AML-193 (cell line): ENCODE results near the gene PIK3CD.
"Not testable (repeated sequence)": the region's sequence is repeated elsewhere in the genome, so short reads cannot be mapped to it uniquely, and the experiment has no call there.

Source experiments
- DNase-seq, 2 experiments: peaks; one replicate each; lab custom pipeline; 2025; lab: John Stamatoyannopoulos, UW

PIK3CD gene

GRCh38 chr1:9654834-9655723 lies 3.5 kb downstream of the PIK3CD start:
- no peak for DNase-seq

GRCh38 chr1:9655836-9656235 lies 4.3 kb downstream of the PIK3CD start:
- DNase-seq: no peak

DNA sequence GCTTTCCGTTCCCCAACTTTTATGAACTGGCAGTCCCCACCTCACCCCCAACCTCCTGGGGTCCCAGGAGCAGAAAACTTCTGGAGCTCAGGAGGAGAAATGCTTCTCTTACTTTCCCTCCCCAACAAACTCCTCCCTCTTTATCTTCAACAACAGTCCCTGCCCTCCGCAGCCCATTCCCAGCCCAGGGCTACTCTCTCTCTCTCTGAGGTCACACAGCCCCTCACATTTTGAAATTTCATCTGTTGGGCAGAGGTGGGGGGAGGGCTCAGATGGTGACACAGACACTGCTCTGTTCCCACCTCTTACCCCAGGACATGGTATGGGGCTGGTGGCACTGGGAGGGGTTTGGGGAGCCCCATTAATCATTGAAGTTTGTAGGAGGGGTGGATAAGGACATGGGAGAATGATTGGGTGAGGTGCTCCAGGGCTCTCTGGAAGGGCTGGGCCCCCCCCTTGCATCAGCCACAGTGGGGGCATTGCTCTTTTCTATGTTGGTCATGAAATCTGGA lies 6.0 kb downstream of the PIK3CD start:
- no peak for DNase-seq

- DNase-seq: no peak
These were observed 6.7 kb downstream of the PIK3CD start for GRCh38 chr1:9658199-9658598.

DNA sequence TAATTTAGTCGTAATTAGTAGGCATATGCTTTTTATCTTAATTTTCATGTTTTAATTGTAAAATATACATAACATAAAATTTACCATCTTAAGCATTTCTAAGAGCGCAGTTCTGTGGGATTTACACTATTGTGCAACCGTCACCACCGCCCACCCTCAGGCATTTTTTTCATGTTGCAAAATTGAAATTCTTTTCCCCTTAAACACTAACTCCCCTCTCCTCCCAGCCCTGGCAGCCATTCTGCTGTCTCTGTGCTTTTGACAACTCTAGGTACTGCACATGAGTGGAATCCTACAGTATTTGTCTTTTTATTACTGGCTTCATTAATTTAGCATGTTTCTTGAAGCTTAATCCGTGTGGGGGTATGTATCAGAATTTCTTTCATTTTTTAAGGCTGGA lies 7.8 kb downstream of the PIK3CD start:
- DNase-seq: no peak

GRCh38 chr1:9663257-9663656 lies 11.7 kb downstream of the PIK3CD start:
- DNase-seq: no peak

DNA sequence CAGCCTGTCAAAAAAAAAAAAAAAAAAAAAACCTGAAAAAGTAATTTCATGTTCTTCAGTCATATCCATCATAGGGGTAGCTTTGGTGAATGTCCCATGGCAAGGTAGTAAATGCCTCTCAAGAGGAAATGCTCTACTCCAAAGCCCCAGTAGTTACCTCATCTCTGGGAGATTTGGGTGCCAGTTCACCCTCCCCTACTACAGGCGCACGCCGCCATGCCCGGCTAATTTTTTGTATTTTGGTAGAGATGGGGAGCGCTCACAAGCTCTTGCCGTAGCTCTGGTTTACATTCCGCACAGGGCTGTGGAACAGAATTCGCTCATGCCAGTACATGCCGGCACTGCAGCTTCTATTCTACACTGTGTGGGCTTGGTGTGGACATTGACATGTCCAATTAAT lies 13.7 kb downstream of the PIK3CD start:
- no peak for DNase-seq

GRCh38 chr1:9668080-9668479 lies 16.5 kb downstream of the PIK3CD start:
- DNase-seq: no peak

DNA sequence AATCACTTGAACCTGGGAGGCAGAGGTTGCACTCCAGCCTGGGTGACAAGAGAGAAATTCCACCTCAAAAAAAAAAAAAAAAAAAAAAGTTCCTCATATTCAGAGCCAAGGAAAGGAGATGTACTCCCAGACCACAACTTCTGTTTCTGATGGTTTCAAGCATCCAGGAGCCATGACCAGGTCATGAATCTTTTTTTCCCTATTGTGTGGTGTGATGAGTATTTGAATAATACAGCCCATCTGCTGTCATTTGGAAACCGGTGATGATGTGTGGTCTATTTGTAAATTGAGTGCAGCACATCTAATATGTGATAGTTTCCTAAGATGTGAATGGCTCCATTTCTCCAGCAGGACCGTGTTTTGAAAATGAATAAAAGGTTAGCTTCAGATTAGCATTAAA lies 18.6 kb downstream of the PIK3CD start:
- no peak for DNase-seq

DNA sequence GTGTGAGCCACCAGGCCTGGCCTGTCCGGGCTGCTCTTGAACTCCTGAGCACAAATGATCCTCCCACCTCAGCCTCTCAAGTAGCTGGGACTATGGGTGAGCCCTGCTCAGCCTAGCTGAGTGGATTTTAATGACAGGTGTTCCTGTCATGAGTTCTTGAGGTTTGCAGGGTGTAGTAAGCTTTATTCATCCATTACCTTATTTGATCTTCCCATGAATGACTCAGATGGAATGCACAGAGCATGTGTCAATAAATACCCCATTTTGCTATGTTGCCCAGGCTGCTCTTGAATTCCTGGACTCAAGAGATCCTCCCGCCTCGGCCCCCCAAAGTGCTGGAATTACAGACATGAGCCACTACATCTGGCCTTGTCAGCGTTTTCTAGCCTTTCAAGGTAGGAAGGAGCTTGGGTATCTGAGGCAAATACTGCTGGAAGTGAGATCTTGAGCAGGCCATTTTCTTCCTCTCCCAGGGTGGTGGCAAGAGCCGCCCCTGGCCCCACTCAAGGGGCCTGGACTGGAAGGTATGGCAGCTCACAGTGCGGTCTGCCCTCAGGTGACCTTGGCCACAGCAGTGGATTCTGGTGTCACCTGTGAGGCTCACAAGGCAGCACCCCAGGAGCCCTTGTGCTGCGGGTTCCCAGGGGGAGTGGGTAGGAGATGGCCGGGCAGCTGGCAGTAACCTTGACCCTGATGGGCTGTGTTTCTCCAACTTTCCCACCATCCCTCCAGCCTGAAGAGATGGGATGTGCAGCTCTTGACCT lies 20.0 kb downstream of the PIK3CD start:
- DNase-seq: no peak

DNA sequence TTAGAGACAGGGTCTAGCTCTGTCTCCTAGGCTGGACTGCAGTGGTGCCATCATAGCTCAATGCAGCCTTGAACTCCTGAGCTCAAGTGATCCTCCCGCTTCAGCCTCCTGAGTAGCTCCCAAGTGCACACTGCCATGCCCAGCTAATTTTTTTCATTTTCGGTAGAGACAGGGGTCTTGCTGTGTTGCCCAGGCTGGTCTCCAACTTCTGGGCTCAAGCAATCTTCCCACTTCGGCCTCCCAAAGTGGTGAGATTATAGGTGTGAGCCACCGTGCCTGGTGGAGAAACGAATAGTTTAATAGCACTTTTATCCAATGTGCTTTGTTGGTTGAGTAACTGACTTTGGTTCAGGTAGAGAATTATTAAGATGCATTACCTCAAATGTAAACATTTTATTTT lies 20.9 kb downstream of the PIK3CD start:
- DNase-seq: no peak

DNA sequence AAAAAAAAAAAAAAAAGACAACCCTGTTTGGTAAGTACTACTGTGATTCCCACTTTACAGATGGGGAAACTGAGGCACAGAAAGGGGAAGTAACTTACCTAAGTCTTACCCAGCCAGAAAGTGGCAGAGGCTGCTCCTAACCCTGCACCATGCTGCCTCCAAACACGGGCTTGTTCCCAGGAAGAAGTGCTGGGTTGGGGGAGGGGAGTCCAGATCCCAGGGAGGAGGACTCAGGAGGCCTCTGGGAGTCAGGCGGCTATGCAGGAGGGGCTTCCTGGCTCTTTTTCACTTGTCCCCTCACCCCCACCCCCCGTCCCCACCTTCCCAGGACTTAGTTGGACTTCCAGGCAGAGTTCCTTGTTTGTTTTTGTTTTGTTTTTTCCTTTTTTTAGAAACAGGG lies 23.9 kb downstream of the PIK3CD start:
- DNase-seq: no peak

GRCh38 chr1:9676128-9676527 lies 24.6 kb downstream of the PIK3CD start:
- DNase-seq: not testable (repeated sequence)

- DNase-seq: no peak
These were observed 25.4 kb downstream of the PIK3CD start for GRCh38 chr1:9676815-9677393.

- DNase-seq: no peak
These were observed 28.6 kb downstream of the PIK3CD start for GRCh38 chr1:9680091-9680490.

- no peak for DNase-seq
These were observed 29.3 kb downstream of the PIK3CD start for GRCh38 chr1:9680828-9681227.

DNA sequence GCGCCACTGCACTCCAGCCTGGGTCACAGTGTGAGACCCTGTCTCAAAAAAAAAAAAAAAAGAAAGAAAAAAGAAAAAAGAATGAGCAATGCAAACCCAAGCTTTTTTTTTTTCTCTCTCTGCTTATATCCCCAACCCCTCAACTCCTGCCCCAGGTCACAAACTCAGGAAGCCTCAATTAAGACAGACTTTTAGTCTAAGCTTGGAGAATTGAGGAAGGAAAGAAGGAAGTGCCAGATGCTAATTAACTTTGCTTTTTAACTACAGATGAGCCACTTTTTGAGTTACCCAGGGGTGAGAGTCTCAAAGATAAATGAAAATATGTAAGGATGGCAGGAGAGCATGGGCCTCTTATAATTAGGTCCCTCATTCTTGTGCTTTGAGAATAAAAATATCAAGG lies 33.3 kb downstream of the PIK3CD start:
- DNase-seq: peak; percentile 28 to 47

DNA sequence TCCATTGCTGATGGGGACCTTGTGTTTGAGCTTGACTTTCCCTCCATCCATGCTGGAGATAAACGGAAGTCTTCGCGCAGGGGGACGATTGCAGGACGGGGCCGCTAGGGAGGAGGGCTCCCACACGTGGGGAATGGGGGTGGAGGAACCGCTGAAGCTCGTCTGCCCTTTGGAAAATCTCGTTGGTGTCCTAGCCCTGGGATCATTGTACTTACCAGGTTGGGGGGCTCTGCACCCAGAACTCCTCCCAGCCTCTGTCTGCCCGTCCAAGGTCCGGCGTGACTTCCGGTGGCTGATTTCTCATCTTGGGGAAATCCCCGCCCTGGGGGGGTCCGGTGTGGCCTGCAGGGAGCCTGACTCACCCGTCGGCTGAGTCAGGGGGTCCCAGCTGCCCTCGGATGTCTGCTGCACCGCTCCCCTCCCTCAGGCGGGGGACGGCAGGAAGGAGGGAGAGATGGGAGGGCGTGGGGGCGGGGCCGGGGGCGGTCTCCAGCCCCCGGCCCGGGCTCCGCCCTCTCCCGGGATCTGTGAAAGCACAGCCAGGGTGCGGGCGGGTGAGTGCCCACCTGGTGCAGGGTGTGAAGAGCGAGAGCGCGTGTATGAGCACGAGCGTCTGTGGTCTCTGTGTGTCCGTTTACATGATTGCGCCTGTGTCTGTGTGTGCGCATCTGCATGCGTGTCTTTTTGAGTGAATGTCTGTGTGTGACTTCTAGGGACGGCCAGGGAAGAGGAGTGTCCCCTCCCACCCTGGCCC lies 35.8 kb downstream of the PIK3CD start:
- no peak for DNase-seq

- DNase-seq: no peak
These were observed 36.5 kb downstream of the PIK3CD start for GRCh38 chr1:9687874-9688582.

DNA sequence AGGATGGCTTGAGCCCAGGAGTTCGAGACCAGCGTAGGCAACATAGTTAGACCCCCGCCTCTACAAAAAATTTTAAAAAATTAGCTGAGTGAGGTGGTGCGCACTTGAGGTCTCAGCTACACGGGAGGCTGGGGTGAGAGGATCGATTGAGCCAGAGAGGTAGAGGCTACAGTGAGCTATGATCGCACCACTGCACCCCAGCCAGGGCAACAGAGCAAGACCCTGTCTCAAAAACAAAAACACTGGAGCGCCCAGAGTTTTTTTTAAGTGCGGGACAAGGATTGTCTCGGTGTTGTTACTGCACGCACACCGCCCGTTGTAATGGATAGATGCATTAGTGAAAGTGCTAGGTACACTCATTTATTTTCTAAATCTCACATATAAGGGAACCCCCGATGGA lies 37.1 kb downstream of the PIK3CD start:
- no peak for DNase-seq

GRCh38 chr1:9689011-9689706 lies 37.6 kb downstream of the PIK3CD start:
- DNase-seq: no peak
